ENCODE measurements around the gene FAM53C.

The FAM53C gene

GRCh38 chr5:138334867-138335447, 3.1 kb upstream of the FAM53C start:
- H3K27ac ChIP-seq (ENCODE audit: extremely low read depth, low read depth, low read length) = no peak overlapping the region
- no peaks in the 10 kb centered on the region for H3K9me3 ChIP-seq (ENCODE audit: control insufficient read depth, insufficient read depth, low read depth, low read length)
- peaks cover 0 to 8% of the 10 kb centered on the region in 2 experiments; a peak in 2 of 3 replicates for H3K36me3 ChIP-seq (ENCODE audit: control insufficient read depth in 2 of 2, insufficient read depth in 1 of 2, low read length in 2 of 2)
- H3K4me3 ChIP-seq (ENCODE audit: low read depth, low read length) = no peak overlapping the region
- POLR2A ChIA-PET = no interaction called here
- H3K4me1 ChIP-seq (ENCODE audit: control insufficient read depth, insufficient read depth, low read length) = peaks cover 9% of the 10 kb centered on the region
- CTCF ChIA-PET = interaction anchor here (17.0 kb wide), 1 partner anchor 17 kb away, joined by 273 read pairs; the partner anchor contains the start of gene KDM3B
- TF ChIP-seq ZNF10 (tag by site-specific recombination; IDR thresholded peaks at IDR 0.05) (0 out of 2 replicates have a peak, but pooled peaks have one; percentile 16), KLF9 (tag by site-specific recombination; IDR thresholded peaks at IDR 0.05; ENCODE audit: low read depth) (no peak), OSR2 (tag by site-specific recombination; IDR thresholded peaks at IDR 0.05) (no peak), ZNF677 (tag by site-specific recombination; IDR thresholded peaks at IDR 0.05) (no peak), ZNF140 (tag by site-specific recombination; IDR thresholded peaks at IDR 0.05) (no peak), SALL2 (tag by site-specific recombination; IDR thresholded peaks at IDR 0.05; ENCODE audit: borderline replicate concordance) (no peak), ZBTB8A (tag by site-specific recombination; IDR thresholded peaks at IDR 0.05) (no peak), ZNF660 (tag by site-specific recombination; IDR thresholded peaks at IDR 0.05) (0 out of 2 replicates have a peak, but pooled peaks have one; percentile 36), ZNF366 (tag by site-specific recombination; conservative IDR thresholded peaks at IDR 0.05) (peak; percentile 51), ZNF335 (tag by site-specific recombination; conservative IDR thresholded peaks at IDR 0.05) (peak; percentile 77), ZEB2 (tag by site-specific recombination; IDR thresholded peaks at IDR 0.05) (0 out of 2 replicates have a peak, but pooled peaks have one; percentile 16), PRDM1 (tag by site-specific recombination; IDR thresholded peaks at IDR 0.05) (peak; percentile 38; the same call in 1 of the 2 replicates), ZNF433 (tag by site-specific recombination; IDR thresholded peaks at IDR 0.05; ENCODE audit: low read depth) (no peak), ZNF302 (tag by site-specific recombination; IDR thresholded peaks at IDR 0.05; ENCODE audit: low read depth) (no peak), ZFP37 (tag by site-specific recombination; IDR thresholded peaks at IDR 0.05) (no peak), ZNF398 (tag by site-specific recombination; IDR thresholded peaks at IDR 0.05) (no peak), KLF17 (tag by site-specific recombination; IDR thresholded peaks at IDR 0.05) (no peak), SP3 (tag by site-specific recombination; IDR thresholded peaks at IDR 0.05) (no peak), PRDM6 (tag by site-specific recombination; IDR thresholded peaks at IDR 0.05) (no peak), ZNF777 (tag by site-specific recombination; IDR thresholded peaks at IDR 0.05; ENCODE audit: borderline replicate concordance) (no peak), ZNF837 (tag by site-specific recombination; IDR thresholded peaks at IDR 0.05) (no peak), PRDM2 (tag by site-specific recombination; IDR thresholded peaks at IDR 0.05; ENCODE audit: borderline replicate concordance) (no peak), BCL6B (tag by site-specific recombination; IDR thresholded peaks at IDR 0.05) (no peak), ZBTB20 (tag by site-specific recombination; IDR thresholded peaks at IDR 0.05) (peak; percentile 58), ZNF692 (tag by site-specific recombination; IDR thresholded peaks at IDR 0.05) (no peak)
